ENCODE measurements around the gene RRP8. TPM values are rescaled to one million over a fixed set of nuclear protein-coding genes. Genes with fewer than 3 reads are reported as not detected.

RRP8 gene
- polyA plus RNA-seq, 10 donors, result 16.4 to 22.6 (median 18.6) TPM

DNA sequence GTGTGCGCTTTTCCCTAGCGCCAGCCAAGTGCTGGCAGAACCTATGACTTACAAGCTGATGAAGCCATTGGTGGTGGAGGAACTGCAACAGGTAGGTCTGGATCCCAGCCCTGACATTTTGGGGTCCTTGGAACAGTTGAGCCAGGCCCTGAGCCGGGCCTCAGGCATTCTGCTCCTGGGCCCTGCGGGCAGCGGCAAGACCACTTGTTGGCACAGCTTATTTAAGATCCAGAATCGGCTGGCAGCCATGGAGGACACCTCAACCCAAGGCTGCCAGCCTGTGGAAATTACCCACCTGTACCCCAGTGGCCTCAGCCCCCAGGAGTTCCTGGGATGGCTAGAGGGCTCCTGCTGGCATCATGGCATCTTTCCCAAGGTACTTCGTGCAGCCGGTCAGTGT, 56.7 kb downstream of the RRP8 start:
- DNase-seq, result no peak

GRCh38 chr11:6545917-6546605, 57.4 kb downstream of the RRP8 start:
- no peak for DNase-seq

Other genes starting within 250 kb of the RRP8 start
- 10 to 100 TPM; 21.8 to 26.7 (median 24.5) TPM for gene SMPD1, start 213.1 kb downstream of the RRP8 start, polyA plus RNA-seq (ENCODE audit: insufficient read length in 10 of 10)
- gene APBB1, start 184.5 kb downstream of the RRP8 start, polyA plus RNA-seq (ENCODE audit: insufficient read length in 10 of 10), result 10 to 100 TPM; 27.2 to 31.7 (median 28.4) TPM
- 1 to 10 TPM in 8 of 10 donors, under 1 TPM in 2; 0.87 to 5.4 (median 1.9) TPM for gene HPX, start 162.6 kb downstream of the RRP8 start, polyA plus RNA-seq (ENCODE audit: insufficient read length in 10 of 10)
- gene TRIM3, start 129.7 kb downstream of the RRP8 start, polyA plus RNA-seq (ENCODE audit: insufficient read length in 10 of 10), result 10 to 100 TPM; 11.9 to 21.2 (median 14.1) TPM
- 10 to 100 TPM; 29.4 to 42.6 (median 32.8) TPM for gene ARFIP2, start 122.3 kb downstream of the RRP8 start, polyA plus RNA-seq (ENCODE audit: insufficient read length in 10 of 10)
- 10 to 100 TPM; 16.0 to 22.0 (median 18.3) TPM for gene TIMM10B, start 122.1 kb downstream of the RRP8 start, polyA plus RNA-seq (ENCODE audit: insufficient read length in 10 of 10)
- gene DNHD1, start 106.3 kb downstream of the RRP8 start, polyA plus RNA-seq (ENCODE audit: insufficient read length in 10 of 10), result 10 to 100 TPM in 3 of 10 donors, 1 to 10 TPM in 7; 3.9 to 13.5 (median 5.8) TPM
- 100 to 1,000 TPM; 135 to 163 (median 147) TPM for gene ILK, start 158 bp upstream of the RRP8 start, polyA plus RNA-seq (ENCODE audit: insufficient read length in 10 of 10)
- 100 to 1,000 TPM in 6 of 10 donors, 10 to 100 TPM in 4; 96.4 to 127 (median 108) TPM for gene TAF10, start 8.6 kb upstream of the RRP8 start, polyA plus RNA-seq (ENCODE audit: insufficient read length in 10 of 10)
- gene TPP1, start 15.8 kb upstream of the RRP8 start, polyA plus RNA-seq (ENCODE audit: insufficient read length in 10 of 10), result 10 to 100 TPM; 36.4 to 48.0 (median 40.9) TPM
- 10 to 100 TPM; 36.7 to 66.6 (median 43.7) TPM for gene DCHS1, start 52.2 kb upstream of the RRP8 start, polyA plus RNA-seq (ENCODE audit: insufficient read length in 10 of 10)
- gene MRPL17, start 79.7 kb upstream of the RRP8 start, polyA plus RNA-seq (ENCODE audit: insufficient read length in 10 of 10), result 10 to 100 TPM; 54.3 to 79.9 (median 59.9) TPM
- under 1 TPM in 2 of 10 donors, not detected in 8; 0.09 to 0.16 TPM for gene OR2AG2, start 168.4 kb upstream of the RRP8 start, polyA plus RNA-seq (ENCODE audit: insufficient read length in 10 of 10)
- gene OR2AG1, start 179.4 kb upstream of the RRP8 start, polyA plus RNA-seq (ENCODE audit: insufficient read length in 10 of 10), result under 1 TPM in 2 of 10 donors, not detected in 8; 0.04 to 0.10 TPM
- gene OR6A2, start 196.1 kb upstream of the RRP8 start, polyA plus RNA-seq (ENCODE audit: insufficient read length in 10 of 10), result not detected
- gene OR10A5, start 242.1 kb upstream of the RRP8 start, polyA plus RNA-seq (ENCODE audit: insufficient read length in 10 of 10), result not detected